KMS-11 (cell line): ENCODE results near the gene ANP32D.
"Not testable (repeated sequence)": the region's sequence is repeated elsewhere in the genome, so short reads cannot be mapped to it uniquely, and the experiment has no call there.

Source experiments
- H2AFZ ChIP-seq: fragments of 200-600 bp; sonication (generic); 2 replicates; pipeline ENCODE4 v1.6.1; 2016; ENCODE audit warnings: antibody characterized with exemption, mixed run types, low read depth
- H3K27ac ChIP-seq: fragments of 200-600 bp; sonication (generic); 2 replicates; pipeline ENCODE4 v1.6.1; 2016; ENCODE audit warnings: mild to moderate bottlenecking, mixed run types
- H3K27me3 ChIP-seq: fragments of 200-600 bp; sonication (generic); 2 replicates; pipeline ENCODE4 v1.6.1; 2017; ENCODE audit warnings: mild to moderate bottlenecking, low read depth, mixed run types, moderate library complexity; ENCODE audit not compliant: insufficient read depth
- H3K36me3 ChIP-seq: fragments of 200-600 bp; sonication (generic); 2 replicates; pipeline ENCODE4 v1.6.1; 2017; ENCODE audit warnings: mild to moderate bottlenecking, mixed run types; ENCODE audit not compliant: insufficient read depth
- H3K4me1 ChIP-seq: fragments of 200-600 bp; sonication (generic); 2 replicates; pipeline ENCODE4 v1.6.1; 2016; ENCODE audit warnings: mild to moderate bottlenecking, low read depth, mixed run types; ENCODE audit not compliant: poor library complexity, severe bottlenecking
- H3K4me2 ChIP-seq: fragments of 200-600 bp; sonication (generic); 2 replicates; pipeline ENCODE4 v1.7.0; 2016; ENCODE audit warnings: mild to moderate bottlenecking, mixed run types
- H3K4me3 ChIP-seq: fragments of 200-600 bp; sonication (generic); IDR thresholded peaks from 2 replicates; pipeline ENCODE4 v1.6.1; 2017; ENCODE audit warnings: low read depth, low read length, mixed read lengths; ENCODE audit not compliant: insufficient read depth
- H3K79me2 ChIP-seq: fragments of 200-600 bp; sonication (generic); 2 replicates; pipeline ENCODE4 v1.6.1; 2016; ENCODE audit warnings: low read depth, mixed run types; ENCODE audit not compliant: insufficient read depth
- H3K9ac ChIP-seq: fragments of 200-600 bp; sonication (generic); 2 replicates; pipeline ENCODE4 v1.6.1; 2016; ENCODE audit warnings: mild to moderate bottlenecking, mixed run types
- H4K20me1 ChIP-seq: fragments of 200-600 bp; sonication (generic); 2 replicates; pipeline ENCODE4 v1.6.1; 2016; ENCODE audit warnings: mild to moderate bottlenecking, mixed run types; ENCODE audit not compliant: insufficient read depth
- TF ChIP-seq, protein P1 (sequence below): fragments of 200-600 bp; sonication (generic); conservative IDR thresholded peaks from 2 replicates; pipeline ENCODE4 v1.6.1; 2017; ENCODE audit warnings: low read depth, mild to moderate bottlenecking, antibody characterized with exemption, low read length, moderate library complexity, mixed read lengths

ANP32D gene

GRCh38 chr12:48510111-48510510 lies 37.8 kb downstream of the ANP32D start:
- Histone ChIP-seq H3K27me3 (no peaks in the 10 kb centered on the region), H4K20me1 (no peaks in the 10 kb centered on the region), H3K4me3 (no peak overlapping the region)

GRCh38 chr12:48512855-48513254 lies 40.5 kb downstream of the ANP32D start:
- Histone ChIP-seq H3K4me1 (no peaks in the 10 kb centered on the region), H4K20me1 (no peaks in the 10 kb centered on the region), H3K4me3 (no peak overlapping the region), H3K9ac (no peak overlapping the region), H3K79me2 (no peaks in the 10 kb centered on the region), H3K27ac (no peak overlapping the region), H3K4me2 (no peak overlapping the region), H3K36me3 (no peaks in the 10 kb centered on the region), H2AFZ (no peak overlapping the region), H3K27me3 (no peaks in the 10 kb centered on the region)
- TF ChIP-seq, protein P1, sequence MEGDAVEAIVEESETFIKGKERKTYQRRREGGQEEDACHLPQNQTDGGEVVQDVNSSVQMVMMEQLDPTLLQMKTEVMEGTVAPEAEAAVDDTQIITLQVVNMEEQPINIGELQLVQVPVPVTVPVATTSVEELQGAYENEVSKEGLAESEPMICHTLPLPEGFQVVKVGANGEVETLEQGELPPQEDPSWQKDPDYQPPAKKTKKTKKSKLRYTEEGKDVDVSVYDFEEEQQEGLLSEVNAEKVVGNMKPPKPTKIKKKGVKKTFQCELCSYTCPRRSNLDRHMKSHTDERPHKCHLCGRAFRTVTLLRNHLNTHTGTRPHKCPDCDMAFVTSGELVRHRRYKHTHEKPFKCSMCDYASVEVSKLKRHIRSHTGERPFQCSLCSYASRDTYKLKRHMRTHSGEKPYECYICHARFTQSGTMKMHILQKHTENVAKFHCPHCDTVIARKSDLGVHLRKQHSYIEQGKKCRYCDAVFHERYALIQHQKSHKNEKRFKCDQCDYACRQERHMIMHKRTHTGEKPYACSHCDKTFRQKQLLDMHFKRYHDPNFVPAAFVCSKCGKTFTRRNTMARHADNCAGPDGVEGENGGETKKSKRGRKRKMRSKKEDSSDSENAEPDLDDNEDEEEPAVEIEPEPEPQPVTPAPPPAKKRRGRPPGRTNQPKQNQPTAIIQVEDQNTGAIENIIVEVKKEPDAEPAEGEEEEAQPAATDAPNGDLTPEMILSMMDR: no peak

More at GRCh38 chr12:48510111-48510510, 37.8 kb downstream of the ANP32D start:
- Histone ChIP-seq H3K27ac (no peak overlapping the region), H3K36me3 (no peaks in the 10 kb centered on the region), H3K4me1 (no peaks in the 10 kb centered on the region), H2AFZ (no peak overlapping the region), H3K4me2 (no peak overlapping the region), H3K9ac (no peak overlapping the region), H3K79me2 (no peaks in the 10 kb centered on the region)
- TF ChIP-seq, protein P1: no peak

GRCh38 chr12:48514728-48515127 lies 42.4 kb downstream of the ANP32D start:
- no peak overlapping the region for H3K4me2 ChIP-seq
- H3K27me3 ChIP-seq: no peaks in the 10 kb centered on the region

GRCh38 chr12:48520381-48520780 lies 48.0 kb downstream of the ANP32D start:
- not testable (repeated sequence) for H3K9ac ChIP-seq, H3K4me2 ChIP-seq, H2AFZ ChIP-seq, H3K79me2 ChIP-seq, H3K27ac ChIP-seq, H3K27me3 ChIP-seq, H3K4me3 ChIP-seq, H3K4me1 ChIP-seq, H4K20me1 ChIP-seq, H3K36me3 ChIP-seq

More at GRCh38 chr12:48514728-48515127, 42.4 kb downstream of the ANP32D start:
- Histone ChIP-seq H2AFZ (no peak overlapping the region), H3K36me3 (no peaks in the 10 kb centered on the region), H4K20me1 (no peaks in the 10 kb centered on the region), H3K9ac (no peak overlapping the region), H3K27ac (no peak overlapping the region), H3K79me2 (no peaks in the 10 kb centered on the region), H3K4me3 (no peak overlapping the region), H3K4me1 (no peaks in the 10 kb centered on the region)
- TF ChIP-seq, protein P1: no peak
